HG02759 (cell line): ENCODE data around the gene PRSS22.
"Not testable (repeated sequence)": the region's sequence is repeated elsewhere in the genome, so short reads cannot be mapped to it uniquely, and the experiment has no call there.

Source experiments
- ATAC-seq: cut with Tn5 transposase; IDR thresholded peaks from one replicate; pipeline ENCODE4 v1.9.1; 2021; ENCODE audit warnings: mild to moderate bottlenecking, moderate library complexity; ENCODE audit not compliant: unreplicated experiment

Gene PRSS22, protein sequence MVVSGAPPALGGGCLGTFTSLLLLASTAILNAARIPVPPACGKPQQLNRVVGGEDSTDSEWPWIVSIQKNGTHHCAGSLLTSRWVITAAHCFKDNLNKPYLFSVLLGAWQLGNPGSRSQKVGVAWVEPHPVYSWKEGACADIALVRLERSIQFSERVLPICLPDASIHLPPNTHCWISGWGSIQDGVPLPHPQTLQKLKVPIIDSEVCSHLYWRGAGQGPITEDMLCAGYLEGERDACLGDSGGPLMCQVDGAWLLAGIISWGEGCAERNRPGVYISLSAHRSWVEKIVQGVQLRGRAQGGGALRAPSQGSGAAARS

DNA sequence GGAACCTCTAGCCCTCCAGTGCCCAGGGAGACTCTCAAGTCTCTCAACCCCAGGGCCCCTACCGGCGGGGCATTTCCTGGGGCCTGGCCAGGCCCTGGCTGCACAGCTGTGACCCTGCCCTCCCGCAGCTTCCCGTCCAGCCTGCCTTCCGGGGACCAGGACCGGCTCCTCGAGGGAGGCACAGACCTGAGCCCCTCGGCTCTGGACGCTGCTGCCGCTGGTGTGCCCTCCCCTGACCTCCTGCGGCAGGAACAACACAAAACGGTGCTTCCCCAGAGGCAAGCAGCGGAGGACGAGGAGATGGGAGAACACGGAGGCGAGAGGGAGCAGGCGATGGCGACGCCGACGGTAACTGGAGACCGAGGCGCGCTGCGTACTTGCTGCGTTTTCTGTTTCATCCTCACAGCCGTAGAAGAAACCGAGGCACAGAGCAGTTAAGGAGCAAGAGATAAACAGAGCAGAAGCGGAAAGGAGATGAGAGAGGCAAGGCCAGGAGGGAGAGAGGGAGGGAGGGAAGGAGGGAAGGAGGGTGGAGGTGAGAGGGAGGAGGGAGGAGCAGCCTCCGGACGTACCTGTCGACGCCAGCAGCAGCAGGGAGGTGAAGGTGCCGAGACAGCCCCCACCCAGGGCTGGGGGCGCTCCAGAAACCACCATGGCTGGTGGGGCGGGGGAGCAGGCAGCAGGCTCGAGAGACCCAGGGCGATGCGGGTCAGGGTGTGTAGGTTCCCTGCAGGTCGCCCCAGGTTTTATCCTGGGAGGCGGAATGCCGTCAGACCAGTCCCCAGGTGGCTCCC is at the start of gene PRSS22:
Gene PRSS22, minus strand, starts transcription at position 720 of the 794 bp plus-strand sequence. Its CDS starts 66 bp downstream, at position 654.
- ATAC-seq, result no peak

DNA sequence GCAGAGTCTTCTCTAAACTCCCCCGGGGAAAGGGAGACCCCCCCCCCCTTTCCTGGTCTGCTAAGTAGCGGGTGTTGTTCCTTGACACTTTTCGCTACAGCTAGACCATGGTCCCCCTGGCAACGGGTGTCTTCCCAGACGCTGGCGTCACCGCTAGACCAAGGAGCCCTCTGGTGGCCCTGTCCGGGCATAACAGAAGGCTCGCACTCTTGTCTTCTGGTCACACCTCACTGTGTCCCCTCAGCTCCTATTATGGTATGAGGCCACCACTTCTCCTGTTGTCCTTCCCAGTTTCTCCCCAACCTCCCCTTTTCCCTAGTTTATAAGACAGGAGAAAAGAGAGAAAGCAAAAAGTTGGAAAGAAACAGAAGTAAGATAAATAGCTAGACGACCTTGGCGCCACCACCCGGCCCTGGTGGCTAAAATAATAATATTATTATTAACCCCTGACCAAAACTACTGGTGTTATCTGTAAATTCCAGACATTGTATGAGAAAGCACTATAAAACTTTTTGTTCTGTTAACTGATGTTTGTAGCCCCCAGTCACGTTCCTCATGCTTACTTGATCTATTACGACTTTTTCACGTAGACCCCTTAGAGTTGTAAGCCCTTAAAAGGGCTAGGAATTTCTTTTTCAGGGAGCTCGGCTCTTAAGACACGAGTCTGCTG is 49.2 kb upstream of the PRSS22 start:
- ATAC-seq, result not testable (repeated sequence)

DNA sequence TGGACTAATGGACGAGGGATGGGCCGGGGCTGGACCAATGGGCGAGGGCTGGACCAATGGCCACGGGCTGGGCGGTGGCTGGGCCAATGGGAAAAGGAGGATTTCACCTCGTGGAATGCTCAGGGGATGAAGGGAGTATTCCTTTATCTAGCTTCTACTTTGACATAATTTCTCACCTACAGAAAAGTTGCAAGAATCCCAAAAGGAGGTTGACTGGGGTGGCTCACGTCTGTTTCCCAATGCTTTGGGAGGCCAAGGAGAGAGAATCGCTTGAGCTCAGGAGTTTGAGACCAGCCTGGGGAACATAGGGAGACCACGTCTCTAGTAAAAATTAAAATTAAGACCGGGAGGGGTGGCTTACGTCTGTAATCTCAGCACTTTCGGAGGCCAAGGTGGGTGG is 48.0 kb upstream of the PRSS22 start:
- ATAC-seq, result no peak

DNA sequence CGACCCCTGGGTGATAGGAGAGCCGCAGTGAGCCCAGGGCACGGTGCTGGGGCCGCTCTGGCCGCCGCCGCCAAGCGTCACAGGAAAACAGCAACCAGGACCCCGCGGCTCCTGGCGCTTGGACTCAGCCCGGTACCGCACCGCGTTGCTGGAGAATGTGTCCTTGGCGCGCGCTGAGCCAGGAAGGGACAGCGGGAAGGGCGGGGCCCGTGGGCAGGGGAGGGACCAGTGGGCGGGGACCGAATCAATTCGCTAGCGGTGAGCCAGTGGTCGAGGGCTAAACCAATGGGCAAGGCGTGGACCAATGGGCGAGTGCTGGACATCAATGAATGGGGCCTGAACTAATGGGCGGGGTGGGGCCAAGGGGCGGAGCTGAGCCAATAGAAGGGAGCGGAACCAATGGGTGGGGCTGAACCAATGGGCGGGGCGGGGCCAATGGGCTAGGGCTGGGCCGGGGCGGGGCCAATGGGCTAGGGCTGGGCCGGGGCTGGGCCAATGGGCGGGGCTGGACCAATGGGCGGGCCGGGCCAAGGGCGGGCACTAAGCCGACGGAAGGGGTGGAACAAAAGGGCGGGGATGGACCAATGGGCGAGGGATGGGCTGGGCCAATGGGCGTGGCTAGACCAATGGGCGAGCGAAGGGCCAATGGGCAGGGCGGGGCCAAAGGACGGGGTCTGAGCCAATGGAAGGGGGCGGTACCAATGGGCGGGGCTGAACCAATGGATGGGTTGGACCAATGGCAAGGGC is 47.4 kb upstream of the PRSS22 start:
- ATAC-seq, result peak; percentile 74

DNA sequence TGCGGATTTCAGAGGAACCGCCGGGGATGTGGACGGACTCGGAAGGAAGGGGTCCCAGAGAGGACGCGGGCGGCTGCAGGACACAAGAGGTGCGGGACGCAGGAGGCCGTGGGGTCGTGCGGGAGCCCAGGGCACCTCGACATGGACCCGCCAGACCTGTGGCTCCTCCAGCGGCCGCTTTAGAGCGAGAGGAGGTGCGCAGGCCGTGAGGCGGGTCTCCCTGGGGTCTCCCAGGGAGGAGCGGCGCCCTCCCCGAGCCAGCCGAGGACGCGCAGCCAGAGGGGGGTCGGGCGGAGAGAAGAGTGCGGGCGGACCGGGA is 46.9 kb upstream of the PRSS22 start:
- peak; percentile 17 for ATAC-seq

DNA sequence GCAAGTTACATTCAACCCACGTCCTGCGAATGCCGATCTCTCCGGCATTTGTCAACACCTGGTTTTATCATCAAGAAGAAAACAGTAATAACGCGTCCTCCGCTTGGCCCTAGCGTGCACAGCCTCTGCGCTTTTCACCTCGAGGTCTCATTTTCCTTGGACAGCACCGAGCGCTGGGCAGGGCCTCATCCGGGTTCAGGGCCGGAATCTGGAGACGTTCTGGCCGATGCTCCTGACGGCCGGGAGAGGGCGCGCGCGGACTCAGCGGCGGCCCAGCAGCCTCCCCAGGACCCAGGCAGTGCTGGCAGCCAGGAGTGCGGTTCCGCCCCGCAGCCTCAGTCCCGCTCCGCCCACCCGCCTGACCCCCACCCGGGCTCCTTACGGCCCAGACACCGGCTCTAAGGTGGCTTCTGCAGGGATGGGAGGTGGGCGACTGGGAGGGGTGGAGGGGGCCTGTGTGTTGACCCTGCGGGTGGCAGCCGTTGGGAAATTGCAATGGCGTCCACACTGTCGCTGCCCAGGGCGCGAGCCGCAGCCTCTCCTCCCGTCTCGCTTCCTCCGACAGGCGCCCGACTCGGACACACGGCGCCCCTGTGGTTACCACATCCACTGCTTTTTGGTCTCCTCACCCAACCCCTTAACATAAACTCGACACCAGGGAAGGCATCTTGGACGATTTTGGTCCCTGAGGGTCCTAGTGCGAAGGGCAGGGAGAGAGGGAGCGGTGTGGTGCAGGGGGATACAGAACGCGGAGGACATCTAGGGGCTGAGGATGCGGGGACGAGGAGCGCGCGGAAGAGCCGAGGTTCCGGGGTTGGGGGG is 46.3 kb upstream of the PRSS22 start:
- peak; percentile 61 for ATAC-seq

DNA sequence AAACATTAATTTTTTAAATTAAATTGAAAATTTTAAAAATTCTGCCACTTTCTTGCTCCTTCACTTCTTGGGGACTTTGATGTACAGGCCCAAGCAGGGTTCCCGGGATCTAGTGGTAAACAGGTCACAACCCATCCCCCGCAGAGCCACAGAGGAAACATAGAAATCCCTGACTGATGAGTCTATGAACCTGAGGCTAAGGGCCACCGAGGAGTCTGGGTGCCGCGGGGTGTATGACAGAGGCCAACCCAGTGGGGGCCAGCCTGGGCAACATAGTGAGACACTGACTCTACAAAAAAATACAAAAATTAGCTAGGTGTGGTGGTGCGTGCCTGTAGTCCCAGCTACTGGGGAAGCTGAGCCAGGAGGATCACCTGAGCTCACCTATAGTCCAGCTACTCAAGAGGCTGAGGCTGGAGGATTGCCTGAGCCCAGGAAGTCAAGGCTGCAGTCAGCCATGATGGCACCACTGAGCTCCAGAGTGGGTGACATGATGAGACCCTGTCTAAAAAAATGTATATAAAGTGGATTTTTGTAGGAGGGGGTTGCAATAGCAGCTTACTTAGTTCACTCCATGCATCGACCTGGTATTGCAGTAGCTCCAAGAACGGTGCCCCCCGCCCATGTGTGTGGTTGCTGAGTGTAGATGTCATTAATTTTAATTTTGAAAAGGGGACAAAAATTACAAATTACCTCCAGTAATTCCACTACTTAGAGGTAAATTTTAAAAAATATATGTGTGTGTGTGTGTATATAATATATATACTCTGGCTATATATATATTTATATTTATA is 44.6 kb upstream of the PRSS22 start:
- ATAC-seq, result no peak

DNA sequence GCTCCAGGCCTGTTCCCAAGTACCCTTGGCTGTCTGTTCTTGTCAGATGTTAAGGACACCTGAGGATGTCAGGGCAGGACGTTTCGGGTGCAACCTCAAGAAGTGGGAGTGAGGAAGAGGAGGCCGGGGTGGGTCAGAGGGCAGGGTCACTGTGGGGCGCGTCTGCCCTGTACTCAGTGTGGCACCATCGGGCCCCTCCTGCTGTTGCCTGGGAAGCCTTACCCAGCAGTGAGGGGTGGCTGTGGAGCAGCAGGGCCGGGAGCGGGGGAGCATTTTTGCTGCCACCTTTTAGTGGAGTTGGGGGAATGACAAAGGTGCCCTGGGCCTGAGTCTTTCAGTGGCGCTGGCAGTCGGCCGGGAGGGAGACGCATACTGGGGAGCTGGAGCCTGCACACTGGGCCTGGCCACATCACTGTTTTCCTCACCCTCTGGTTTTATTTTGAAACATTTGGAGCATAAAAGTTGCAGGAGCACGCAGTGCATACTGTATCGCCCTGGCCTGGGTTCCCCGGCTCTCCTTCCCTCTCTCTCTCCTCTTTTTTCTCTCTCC is 42.6 kb upstream of the PRSS22 start:
- ATAC-seq, result no peak

DNA sequence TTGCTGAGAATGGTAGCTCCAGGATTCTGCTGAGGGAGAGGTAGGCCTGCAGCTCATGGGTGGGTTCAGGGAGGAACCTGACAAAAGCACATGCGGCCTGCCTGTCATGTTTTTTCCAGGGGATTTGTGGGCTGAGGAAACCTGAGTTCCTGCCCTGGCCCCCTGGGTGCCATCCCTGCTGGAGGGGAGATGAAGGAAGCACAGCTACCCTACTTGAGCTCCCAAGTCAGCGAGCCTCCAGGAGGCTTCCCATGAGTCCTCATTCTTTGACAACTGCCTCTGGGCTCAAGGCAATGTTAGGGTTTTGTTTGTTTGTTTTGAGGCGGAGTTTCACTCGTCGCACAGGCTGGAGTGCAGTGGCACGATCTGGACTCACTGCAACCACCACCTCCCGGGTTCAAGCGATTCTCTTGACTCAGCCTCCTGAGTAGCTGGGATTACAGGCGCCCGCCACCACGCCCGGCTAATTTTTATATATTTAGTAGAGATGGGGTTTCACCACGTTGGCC is 41.6 kb upstream of the PRSS22 start:
- ATAC-seq, result no peak

DNA sequence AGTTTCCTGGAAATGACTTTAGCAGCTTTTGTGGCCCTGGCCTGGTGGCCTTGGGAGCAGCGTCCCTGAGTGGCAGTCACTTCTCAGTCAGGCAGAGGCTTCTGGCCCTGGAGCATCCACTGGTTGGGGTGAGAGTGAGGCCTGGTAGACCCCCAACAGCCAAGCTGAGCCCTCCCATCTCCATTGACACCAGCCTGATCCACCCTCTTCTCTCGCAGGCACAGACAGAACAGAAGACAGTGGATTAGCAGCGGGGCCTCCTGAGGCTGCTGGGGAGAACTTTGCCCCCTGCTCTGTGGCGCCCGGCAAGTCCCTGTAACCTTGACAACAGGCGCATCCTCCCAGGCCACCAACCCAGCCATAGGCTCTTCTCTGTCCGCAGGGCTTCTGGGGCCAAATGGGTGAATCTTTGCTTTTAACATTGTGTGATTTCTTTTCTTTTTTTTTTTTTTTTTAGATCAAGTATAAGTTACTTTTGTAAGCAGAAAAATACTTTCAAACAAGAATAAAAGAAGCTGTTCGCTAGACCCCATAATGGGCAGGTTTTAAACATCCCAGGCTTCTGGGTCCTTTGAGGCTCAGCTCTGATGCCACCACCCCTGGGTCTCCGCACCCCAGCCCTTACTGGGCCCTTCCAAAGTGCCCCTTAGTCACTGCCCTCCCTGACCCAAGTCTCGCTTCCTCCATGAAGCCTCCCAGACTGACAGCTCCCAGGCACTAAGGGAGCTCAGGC is 41.0 kb upstream of the PRSS22 start:
- ATAC-seq, result no peak

DNA sequence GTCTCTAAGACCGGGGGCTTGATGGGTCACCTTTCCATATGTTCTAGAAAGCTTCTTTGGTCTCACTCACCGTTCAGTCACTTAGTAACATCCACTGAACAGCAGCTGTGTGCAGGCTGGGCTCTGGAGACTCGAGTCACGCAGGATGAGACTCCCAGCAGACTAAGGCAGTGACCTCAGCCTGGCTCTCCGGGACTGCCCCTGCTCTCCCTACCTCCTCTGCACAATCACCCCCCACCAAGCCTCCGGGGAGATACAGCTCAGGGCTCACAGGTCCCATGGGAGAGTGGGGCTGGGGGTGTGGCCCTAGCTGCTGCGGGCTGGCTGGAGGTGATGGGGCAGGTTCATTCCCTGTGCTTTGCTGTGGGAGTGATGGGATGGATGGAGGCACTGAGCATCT is 39.1 kb upstream of the PRSS22 start:
- no peak for ATAC-seq

DNA sequence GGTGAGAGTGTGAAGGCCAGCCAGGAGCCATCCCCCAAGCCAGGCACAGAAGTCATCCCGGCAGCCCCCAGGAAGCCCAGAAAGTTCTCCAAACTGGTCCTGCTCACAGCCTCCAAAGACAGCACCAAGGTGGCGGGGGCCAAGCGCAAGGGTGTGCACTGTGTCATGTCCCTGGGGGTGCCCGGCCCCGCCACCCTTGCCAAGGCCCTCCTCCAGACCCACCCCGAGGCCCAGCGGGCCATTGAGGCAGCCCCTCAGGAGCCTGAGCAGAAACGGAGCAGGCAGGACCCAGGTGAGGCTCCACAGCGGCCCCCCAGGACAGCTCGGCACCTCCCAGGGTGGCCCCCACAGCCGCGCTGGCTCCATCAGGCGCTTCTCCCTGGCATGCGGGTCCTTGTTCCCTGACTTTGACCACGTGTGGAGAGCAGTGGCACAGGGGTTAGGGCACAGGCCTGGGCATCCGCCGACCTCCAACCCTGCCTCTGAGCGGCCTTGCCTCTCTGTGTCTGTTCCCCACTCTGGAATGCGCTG is 38.6 kb upstream of the PRSS22 start:
- ATAC-seq, result no peak

DNA sequence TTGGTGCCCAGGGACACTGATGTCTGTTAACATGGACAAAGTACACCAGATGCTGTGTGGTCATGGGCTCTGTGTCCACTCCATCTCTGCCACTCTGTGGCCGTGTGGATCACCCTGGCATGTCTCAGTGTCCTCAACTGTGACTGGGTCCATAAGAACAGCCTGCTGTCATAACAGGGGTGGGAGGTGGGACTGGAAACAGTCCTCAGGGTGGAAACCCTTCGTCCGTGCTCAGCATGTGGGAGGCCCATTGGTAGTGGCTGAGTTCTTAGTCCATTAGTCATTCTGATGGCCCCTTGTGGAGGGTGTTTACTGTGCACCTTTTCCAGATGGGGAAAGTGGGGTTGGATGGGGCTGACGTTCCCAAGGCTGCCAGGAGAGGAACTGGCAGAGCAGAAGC is 37.8 kb upstream of the PRSS22 start:
- no peak for ATAC-seq

DNA sequence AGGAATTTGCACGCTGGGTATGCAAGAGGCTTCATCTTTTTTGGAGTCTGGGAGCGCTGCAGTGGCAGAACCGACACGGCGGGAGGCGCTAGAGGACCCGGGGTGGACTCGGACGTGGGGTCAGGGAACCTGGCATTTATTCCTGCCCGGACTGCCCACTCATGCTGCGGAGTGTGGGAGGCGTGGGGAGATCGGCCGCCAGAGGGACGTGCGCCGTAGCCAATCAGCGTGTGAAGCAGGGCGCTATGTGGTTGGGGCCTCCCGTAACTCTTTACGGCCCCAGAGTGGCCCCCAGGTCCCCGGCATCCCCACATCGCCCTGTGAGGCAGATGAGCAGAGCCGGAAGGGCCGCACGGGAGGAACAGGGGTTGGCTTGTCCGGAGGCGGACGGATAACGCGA is 36.3 kb upstream of the PRSS22 start:
- no peak for ATAC-seq

DNA sequence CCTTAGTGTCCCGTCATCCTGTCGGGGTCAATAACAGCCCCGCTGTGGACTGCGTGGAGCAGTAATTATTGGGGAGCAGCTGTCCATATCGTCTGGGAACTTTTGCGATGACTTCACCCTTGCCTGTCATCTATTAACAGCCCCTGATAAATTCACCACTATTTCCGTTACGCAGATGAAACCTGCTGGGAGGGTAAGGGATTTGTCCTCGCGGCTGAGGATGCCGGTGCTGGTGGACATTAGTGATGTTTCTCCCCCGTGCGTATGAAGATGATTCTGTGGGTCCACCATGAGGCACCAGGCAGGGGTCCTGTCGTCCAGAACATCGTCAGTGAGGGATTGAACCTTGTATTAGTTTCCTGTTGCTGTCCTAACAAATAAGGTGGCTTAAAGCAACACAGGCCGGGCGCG is 26.1 kb upstream of the PRSS22 start:
- ATAC-seq, result no peak

DNA sequence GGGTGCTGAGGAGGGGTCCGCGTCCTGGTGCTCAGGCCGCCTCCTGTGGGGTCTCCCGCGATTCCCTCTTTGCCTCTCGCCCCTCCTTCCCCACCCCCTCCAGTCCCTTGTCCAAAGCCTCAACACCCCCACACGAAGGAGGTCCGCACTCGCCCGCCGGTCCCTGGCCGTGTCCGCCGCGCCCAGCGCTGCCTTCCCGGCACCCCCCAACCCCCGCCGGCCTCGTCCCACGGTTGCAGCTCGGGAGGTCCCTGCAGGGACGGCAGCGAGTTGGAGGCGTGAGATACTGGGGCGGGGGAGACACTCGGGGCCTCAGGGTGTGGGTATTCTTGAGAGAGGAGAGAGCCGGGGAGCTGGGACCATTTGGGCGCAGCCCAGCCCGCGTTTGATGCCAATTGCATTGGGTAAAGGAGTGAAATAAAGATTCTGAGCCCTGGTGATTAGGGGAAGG is 25.5 kb upstream of the PRSS22 start:
- peak; percentile 1 for ATAC-seq

DNA sequence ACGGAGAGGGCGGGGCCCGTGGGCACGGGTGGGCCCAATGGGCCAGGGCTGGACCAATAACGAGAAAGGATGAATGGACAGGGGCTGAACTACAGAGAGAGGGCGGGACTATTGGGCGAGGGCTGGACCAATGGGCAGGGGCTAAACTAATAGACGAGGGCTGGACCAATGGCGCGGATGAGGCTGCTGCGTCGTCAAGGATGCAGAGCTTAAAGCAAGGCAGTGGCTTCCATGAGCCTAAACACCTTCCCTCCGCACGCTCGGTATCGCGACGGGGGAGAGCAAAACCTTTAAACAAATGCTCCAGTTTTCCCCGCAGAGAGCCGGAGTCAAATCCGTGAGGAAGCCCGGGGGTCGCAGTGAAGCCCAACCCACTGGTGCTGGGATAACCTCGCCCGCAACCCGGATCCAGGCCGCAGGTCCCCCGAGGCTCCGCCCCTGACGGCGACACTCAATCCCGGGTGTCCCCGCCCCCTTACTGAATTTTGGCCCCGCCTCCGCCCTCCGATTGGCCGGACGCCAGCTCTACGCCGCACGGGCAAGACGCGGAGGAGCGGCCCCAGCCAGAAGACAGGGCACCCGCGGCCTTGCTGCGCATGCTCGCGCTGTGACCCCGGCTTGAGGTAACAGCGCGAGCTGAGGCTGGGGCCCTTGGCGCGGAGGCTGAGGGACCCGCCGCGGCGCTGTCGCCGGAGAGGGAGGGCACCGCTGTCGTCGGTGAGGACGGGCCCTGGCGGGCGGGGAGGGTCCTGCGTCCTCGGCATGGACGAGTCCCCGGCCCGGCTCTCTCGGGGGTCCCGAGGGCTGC is 24.9 kb upstream of the PRSS22 start, which contains the start of gene FLYWCH2:
Gene FLYWCH2, plus strand, starts transcription at position 566 of the 808 bp plus-strand sequence. CDS start 13,235 bp downstream, outside the sequence.
- ATAC-seq, result peak; percentile 89
